Endothelial cell of umbilical vein (primary cell): ENCODE measurements around the gene MYO18A.

Source experiments
- EZH2 ChIP-seq: IDR thresholded peaks from 2 replicates; pipeline ENCODE4 v1.6.1; 2012; ENCODE audit warnings: borderline replicate concordance, low read depth, mild to moderate bottlenecking, moderate library complexity, low read length, inconsistent platforms; ENCODE audit not compliant: severe bottlenecking
- GATA2 ChIP-seq: IDR thresholded peaks from 2 replicates; pipeline ENCODE4 v1.7.0; 2011; ENCODE audit warnings: low read depth, mild to moderate bottlenecking, moderate library complexity, mixed read lengths, low read length; ENCODE audit not compliant: insufficient read length, insufficient read depth
- MYC ChIP-seq: IDR thresholded peaks from one replicate; pipeline ENCODE4 v1.6.1; 2011; ENCODE audit warnings: mild to moderate bottlenecking, low read depth, low read length
- POLR2A ChIP-seq: IDR thresholded peaks from 2 replicates; pipeline ENCODE4 v1.6.1; 2012; ENCODE audit warnings: low read depth, mild to moderate bottlenecking, control low read depth, low read length
- TF ChIP-seq, protein P1 (sequence below), 2 donors: IDR thresholded peaks; 1 replicate in 1 of 2; 2 replicates in 1 of 2; pipeline ENCODE4 v1.5.1; 2011; ENCODE audit warnings: low read length in 2 of 2, mild to moderate bottlenecking in 2 of 2, moderate library complexity in 2 of 2, control low read depth in 1 of 2, inconsistent platforms in 1 of 2, low read depth in 1 of 2; ENCODE audit not compliant: insufficient read depth in 1 of 2; ENCODE audit errors: extremely low read depth in 1 of 2
- TF ChIP-seq, protein P2 (sequence below): IDR thresholded peaks from 2 replicates; pipeline ENCODE4 v1.6.1; 2011; ENCODE audit not compliant: insufficient read depth, insufficient read length

DNA sequence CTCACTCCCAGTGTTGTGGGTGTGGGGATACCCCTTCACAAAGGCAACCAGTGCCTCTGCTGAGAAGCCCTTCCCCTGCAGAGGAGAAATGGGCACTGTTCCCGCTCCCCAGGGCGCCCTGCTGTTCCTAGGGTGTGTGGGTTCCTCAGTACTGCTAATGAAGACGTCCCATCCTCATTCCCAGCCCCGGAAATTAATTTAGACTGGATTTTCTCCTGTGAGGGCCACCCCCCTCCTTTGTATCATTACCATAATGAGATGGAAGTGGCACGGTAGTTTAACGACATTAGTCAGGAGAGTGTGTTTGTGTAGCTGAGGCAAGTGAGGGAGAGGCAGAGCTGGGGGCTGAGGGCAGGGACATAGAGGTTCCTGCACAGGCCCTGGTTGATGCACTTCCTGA, 84.1 kb downstream of the MYO18A start:
- TF ChIP-seq, protein P1, sequence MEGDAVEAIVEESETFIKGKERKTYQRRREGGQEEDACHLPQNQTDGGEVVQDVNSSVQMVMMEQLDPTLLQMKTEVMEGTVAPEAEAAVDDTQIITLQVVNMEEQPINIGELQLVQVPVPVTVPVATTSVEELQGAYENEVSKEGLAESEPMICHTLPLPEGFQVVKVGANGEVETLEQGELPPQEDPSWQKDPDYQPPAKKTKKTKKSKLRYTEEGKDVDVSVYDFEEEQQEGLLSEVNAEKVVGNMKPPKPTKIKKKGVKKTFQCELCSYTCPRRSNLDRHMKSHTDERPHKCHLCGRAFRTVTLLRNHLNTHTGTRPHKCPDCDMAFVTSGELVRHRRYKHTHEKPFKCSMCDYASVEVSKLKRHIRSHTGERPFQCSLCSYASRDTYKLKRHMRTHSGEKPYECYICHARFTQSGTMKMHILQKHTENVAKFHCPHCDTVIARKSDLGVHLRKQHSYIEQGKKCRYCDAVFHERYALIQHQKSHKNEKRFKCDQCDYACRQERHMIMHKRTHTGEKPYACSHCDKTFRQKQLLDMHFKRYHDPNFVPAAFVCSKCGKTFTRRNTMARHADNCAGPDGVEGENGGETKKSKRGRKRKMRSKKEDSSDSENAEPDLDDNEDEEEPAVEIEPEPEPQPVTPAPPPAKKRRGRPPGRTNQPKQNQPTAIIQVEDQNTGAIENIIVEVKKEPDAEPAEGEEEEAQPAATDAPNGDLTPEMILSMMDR (IDR thresholded peaks at IDR 0.05; ENCODE audit: extremely low read depth in 1 of 2, insufficient read depth in 1 of 2, low read depth in 1 of 2, low read length in 2 of 2) = no peak
- TF ChIP-seq, protein P2, sequence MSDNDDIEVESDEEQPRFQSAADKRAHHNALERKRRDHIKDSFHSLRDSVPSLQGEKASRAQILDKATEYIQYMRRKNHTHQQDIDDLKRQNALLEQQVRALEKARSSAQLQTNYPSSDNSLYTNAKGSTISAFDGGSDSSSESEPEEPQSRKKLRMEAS = no peak
- TF ChIP-seq POLR2A (no peak), EZH2 (no peak), MYC (no peak), GATA2 (no peak)
